ENCODE results near the gene VPS11. TPM values are rescaled to one million over a fixed set of nuclear protein-coding genes. Genes with fewer than 3 reads are reported as not detected.

Gene VPS11
- total RNA-seq, 1 donor from 2014 or later, result 36.3 TPM

DNA sequence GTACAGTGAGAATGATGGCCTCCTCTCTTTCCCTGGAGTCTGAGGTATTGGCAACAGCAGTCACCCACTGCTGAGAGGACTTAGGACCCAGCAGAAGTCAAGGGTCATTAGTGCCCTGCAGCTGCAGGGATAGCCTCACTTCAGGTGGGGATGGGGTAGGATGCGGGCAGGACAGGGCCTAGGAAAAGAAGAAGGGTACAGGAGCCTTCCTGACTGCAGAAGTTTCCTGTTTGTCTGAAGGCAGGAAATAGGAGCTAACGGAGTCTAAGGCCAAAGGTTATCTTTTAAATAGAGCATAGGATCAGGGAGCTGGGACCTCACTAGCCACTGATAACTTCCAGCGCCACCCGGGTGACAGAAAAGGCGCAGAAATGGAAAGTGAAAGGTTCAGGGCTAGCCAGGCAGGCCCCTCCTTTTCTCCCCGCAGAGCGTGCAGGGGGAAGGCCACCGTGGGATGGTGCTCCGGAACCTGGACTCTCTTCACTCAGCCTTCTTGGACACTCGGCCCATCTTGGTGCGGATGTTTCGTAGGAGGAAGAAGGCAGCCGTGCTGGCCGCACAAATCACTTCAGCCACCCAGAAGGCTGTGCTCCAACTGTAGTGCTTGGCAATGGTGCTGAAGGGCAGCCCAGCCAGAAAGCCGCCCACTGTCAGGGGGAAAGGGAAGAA, 43.1 kb upstream of the VPS11 start:
- H3K4me3 Mint-ChIP-seq (ENCODE audit: low read depth), result no peak overlapping the region
- TF ChIP-seq, protein P1, sequence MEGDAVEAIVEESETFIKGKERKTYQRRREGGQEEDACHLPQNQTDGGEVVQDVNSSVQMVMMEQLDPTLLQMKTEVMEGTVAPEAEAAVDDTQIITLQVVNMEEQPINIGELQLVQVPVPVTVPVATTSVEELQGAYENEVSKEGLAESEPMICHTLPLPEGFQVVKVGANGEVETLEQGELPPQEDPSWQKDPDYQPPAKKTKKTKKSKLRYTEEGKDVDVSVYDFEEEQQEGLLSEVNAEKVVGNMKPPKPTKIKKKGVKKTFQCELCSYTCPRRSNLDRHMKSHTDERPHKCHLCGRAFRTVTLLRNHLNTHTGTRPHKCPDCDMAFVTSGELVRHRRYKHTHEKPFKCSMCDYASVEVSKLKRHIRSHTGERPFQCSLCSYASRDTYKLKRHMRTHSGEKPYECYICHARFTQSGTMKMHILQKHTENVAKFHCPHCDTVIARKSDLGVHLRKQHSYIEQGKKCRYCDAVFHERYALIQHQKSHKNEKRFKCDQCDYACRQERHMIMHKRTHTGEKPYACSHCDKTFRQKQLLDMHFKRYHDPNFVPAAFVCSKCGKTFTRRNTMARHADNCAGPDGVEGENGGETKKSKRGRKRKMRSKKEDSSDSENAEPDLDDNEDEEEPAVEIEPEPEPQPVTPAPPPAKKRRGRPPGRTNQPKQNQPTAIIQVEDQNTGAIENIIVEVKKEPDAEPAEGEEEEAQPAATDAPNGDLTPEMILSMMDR (IDR thresholded peaks at IDR 0.05; ENCODE audit: unreplicated experiment), result no peak
- peak overlapping the region; percentile 80 for H3K27ac Mint-ChIP-seq
- H3K4me1 Mint-ChIP-seq (ENCODE audit: low read depth), result peaks cover 32% of the 10 kb centered on the region
- H3K9me3 Mint-ChIP-seq (ENCODE audit: low read depth), result no peaks in the 10 kb centered on the region
- DNase-seq (ENCODE audit: low spot score, unreplicated experiment), result no peak
- no peaks in the 10 kb centered on the region for H3K27me3 Mint-ChIP-seq
- H3K36me3 Mint-ChIP-seq (ENCODE audit: insufficient read depth), result peaks cover 19% of the 10 kb centered on the region

- TF ChIP-seq, protein P1 (IDR thresholded peaks at IDR 0.05; ENCODE audit: unreplicated experiment), result no peak
- Mint-ChIP-seq H3K4me3 (ENCODE audit: low read depth) (no peak overlapping the region), H3K4me1 (ENCODE audit: low read depth) (peaks cover 31% of the 10 kb centered on the region), H3K27ac (no peak overlapping the region), H3K27me3 (no peaks in the 10 kb centered on the region), H3K36me3 (ENCODE audit: insufficient read depth) (peaks cover 17% of the 10 kb centered on the region), H3K9me3 (ENCODE audit: low read depth) (no peaks in the 10 kb centered on the region)
- DNase-seq (ENCODE audit: low spot score, unreplicated experiment), result no peak
These were observed 42.5 kb upstream of the VPS11 start for GRCh38 chr11:119025099-119025473.

DNA sequence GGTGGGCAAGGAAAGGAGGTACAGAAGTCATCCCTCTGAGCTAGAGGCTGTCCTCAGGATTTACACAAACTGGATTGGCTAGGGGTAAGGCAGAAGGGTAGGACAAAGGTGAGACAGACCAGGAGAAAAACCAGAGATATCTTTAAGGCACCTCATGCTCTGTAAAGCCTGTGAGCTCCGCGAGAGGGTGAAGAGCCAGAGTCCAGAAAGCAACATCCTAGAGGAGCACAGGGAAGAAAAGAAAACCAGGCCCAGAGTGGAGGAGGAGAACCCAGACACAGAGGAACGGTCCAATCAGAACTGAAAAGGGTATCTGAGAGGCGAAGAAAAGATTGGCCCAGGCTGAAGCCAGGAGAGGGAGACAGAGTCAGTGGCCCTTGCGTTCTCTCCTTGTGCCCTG, 42.1 kb upstream of the VPS11 start:
- Mint-ChIP-seq H3K9me3 (ENCODE audit: low read depth) (no peaks in the 10 kb centered on the region), H3K4me1 (ENCODE audit: low read depth) (peaks cover 30% of the 10 kb centered on the region), H3K36me3 (ENCODE audit: insufficient read depth) (peaks cover 16% of the 10 kb centered on the region), H3K27me3 (no peaks in the 10 kb centered on the region), H3K4me3 (ENCODE audit: low read depth) (no peak overlapping the region), H3K27ac (peak overlapping the region; percentile 7)
- TF ChIP-seq, protein P1 (IDR thresholded peaks at IDR 0.05; ENCODE audit: unreplicated experiment), result no peak
- no peak for DNase-seq (ENCODE audit: low spot score, unreplicated experiment)

- Mint-ChIP-seq H3K4me3 (ENCODE audit: low read depth) (no peak overlapping the region), H3K36me3 (ENCODE audit: insufficient read depth) (peaks cover 16% of the 10 kb centered on the region), H3K27ac (no peak overlapping the region)
These were observed 41.4 kb upstream of the VPS11 start for GRCh38 chr11:119025978-119026766.

GRCh38 chr11:119026970-119027369, 40.6 kb upstream of the VPS11 start:
- Mint-ChIP-seq H3K9me3 (ENCODE audit: low read depth) (no peaks in the 10 kb centered on the region), H3K27me3 (peaks cover 4% of the 10 kb centered on the region), H3K27ac (no peak overlapping the region), H3K36me3 (ENCODE audit: insufficient read depth) (peaks cover 12% of the 10 kb centered on the region), H3K4me1 (ENCODE audit: low read depth) (peaks cover 27% of the 10 kb centered on the region), H3K4me3 (ENCODE audit: low read depth) (no peak overlapping the region)
- TF ChIP-seq, protein P1 (IDR thresholded peaks at IDR 0.05; ENCODE audit: unreplicated experiment), result no peak
- no peak for DNase-seq (ENCODE audit: low spot score, unreplicated experiment)

More at GRCh38 chr11:119025978-119026766, 41.4 kb upstream of the VPS11 start:
- Mint-ChIP-seq H3K9me3 (ENCODE audit: low read depth) (no peaks in the 10 kb centered on the region), H3K27me3 (no peaks in the 10 kb centered on the region), H3K4me1 (ENCODE audit: low read depth) (peaks cover 30% of the 10 kb centered on the region)
- no peak for DNase-seq (ENCODE audit: low spot score, unreplicated experiment)
- TF ChIP-seq, protein P1 (IDR thresholded peaks at IDR 0.05; ENCODE audit: unreplicated experiment), result no peak

Data from progenitor cell of endocrine pancreas (in vitro differentiated cells).